NCI-H524 (cell line): ENCODE measurements around the gene CFAP45.

ENCODE experiments used
- DNase-seq, 2 experiments: peaks; one replicate each; lab custom pipeline; 2025; lab: John Stamatoyannopoulos, UW

CFAP45 gene

DNA sequence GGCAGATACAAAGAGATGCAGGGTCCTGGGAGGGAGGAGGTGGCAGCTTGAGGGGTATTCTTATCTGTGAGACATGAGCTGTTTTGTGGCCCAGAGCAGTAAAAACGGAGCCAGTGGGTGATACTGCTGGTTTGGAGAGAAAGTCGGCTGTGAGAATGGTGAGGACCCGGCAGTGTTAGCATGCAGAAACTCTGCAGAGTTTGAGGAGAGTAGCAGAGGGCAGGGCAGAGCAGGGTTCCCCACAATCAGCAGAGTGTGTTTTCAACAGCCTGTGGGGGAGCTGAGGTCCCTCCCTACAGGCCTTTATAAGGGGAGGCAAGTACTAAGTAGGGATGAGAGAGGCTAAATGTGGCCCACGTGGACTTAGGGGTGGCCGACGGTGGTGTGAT, 72.9 kb downstream of the CFAP45 start:
- DNase-seq, result no peak

DNA sequence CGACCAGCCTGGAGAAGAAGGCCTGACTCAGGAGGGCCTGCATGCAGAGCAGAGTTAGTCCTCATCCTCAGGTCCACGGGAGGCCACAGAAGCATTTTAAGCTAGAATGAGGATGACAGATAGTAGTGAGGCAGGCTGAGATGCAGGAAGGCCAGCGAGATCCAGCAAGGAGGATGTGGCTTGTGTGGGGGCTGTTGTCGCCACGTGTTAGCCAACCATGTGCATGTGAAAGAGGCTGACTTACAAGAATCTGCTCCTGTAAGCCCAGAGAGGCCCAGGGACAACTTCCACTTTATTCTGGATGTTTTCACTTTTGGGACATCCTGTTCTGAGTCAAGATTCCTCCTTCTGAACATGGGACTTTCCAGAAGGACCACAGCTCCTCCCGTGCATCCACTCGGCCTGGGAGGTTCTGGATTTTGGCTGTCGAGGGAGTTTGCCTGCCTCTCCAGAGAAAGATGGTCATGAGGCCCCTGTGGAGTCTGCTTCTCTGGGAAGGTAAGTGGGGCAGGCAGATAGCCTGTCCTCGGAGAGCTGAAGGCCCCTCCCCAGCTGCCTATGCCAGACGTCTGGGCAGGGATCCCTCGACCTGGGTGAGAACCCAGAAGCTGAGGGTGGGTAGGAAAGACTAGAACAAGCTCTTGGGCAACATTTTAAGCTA, 73.4 kb downstream of the CFAP45 start, which contains the start of gene SLAMF8:
Gene SLAMF8, plus strand, starts transcription at position 433 of the 661 bp plus-strand sequence. Its CDS starts 26 bp downstream, at position 459.
- DNase-seq, result no peak

- no peak for DNase-seq
These were observed 74.4 kb downstream of the CFAP45 start for GRCh38 chr1:159825564-159825963.

DNA sequence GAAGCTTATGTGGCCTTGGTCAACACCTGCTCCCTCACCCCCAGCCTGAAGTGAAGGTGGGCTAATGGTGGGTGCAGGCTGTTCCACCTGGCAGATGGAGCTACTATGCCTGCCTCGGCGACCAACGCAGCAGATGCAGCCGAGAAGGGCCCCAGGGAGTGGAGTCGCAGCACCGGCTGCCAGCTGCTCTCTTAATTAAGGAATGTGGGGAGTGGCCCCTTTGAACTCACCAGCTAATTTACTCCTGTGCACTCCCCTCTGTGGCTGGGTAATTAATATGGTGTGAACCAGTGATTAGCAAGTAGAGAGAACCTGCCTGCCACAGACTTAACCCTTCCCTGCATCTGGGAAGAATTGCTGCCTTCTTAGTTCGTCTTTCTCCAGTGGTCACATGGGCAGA, 76.6 kb downstream of the CFAP45 start:
- peak; percentile 90 to 96 for DNase-seq
